ENCODE data around the gene SV2B.

SV2B gene

GRCh38 chr15:91291673-91292072 is 191.6 kb downstream of the SV2B start:
- Histone ChIP-seq H2BK120ac (ENCODE audit: insufficient read depth, low read length, poor library complexity) (no peak overlapping the region), H2AK5ac (ENCODE audit: low read length) (no peak overlapping the region), H3K27me3 (ENCODE audit: insufficient read depth, low read length) (no peaks in the 10 kb centered on the region), H3K4me3 (ENCODE audit: low read depth, low read length) (no peak overlapping the region), H4K8ac (ENCODE audit: low read depth, low read length) (no peak overlapping the region), H3K79me2 (ENCODE audit: control insufficient read depth, insufficient read depth, low read length, poor library complexity) (no peaks in the 10 kb centered on the region), H3K79me1 (ENCODE audit: low read length) (no peaks in the 10 kb centered on the region), H3K18ac (ENCODE audit: low read length) (no peak overlapping the region), H3K36me3 (ENCODE audit: control insufficient read depth in 1 of 2, insufficient read depth in 2 of 2, low read length in 2 of 2) (no peaks in the 10 kb centered on the region), H2BK12ac (ENCODE audit: low read length) (no peak overlapping the region), H3K27ac (ENCODE audit: low read depth, low read length) (no peak overlapping the region), H4K91ac (ENCODE audit: low read depth, low read length) (no peak overlapping the region), H2AFZ (ENCODE audit: insufficient read depth, low read length, poor library complexity) (no peak overlapping the region), H2BK5ac (ENCODE audit: low read depth, low read length, poor library complexity) (no peak overlapping the region), H3K23ac (ENCODE audit: low read length) (no peak overlapping the region), H3K14ac (ENCODE audit: low read length) (no peak overlapping the region), H3K9me3 (ENCODE audit: insufficient read depth, low read depth, low read length) (peaks cover 4% of the 10 kb centered on the region), H3K4ac (ENCODE audit: low read depth, low read length) (no peak overlapping the region), H3K4me1 (ENCODE audit: control insufficient read depth in 1 of 2, insufficient read depth in 2 of 2, low read length in 2 of 2) (no peaks in the 10 kb centered on the region), H3K4me2 (ENCODE audit: low read length) (no peak overlapping the region), H3K9ac (ENCODE audit: low read length) (no peak overlapping the region), H4K12ac (ENCODE audit: low read depth, low read length) (no peak overlapping the region)
- no CpG with 5 or more reads among the region's 3 CpGs for WGBS (ENCODE audit: extremely low coverage, insufficient coverage, insufficient read length)
- DNase-seq = peak in 1 of 2 donors; percentile 11

- Histone ChIP-seq H4K12ac (ENCODE audit: low read depth, low read length) (no peak overlapping the region), H3K4ac (ENCODE audit: low read depth, low read length) (no peak overlapping the region), H3K18ac (ENCODE audit: low read length) (no peak overlapping the region), H4K91ac (ENCODE audit: low read depth, low read length) (no peak overlapping the region), H4K8ac (ENCODE audit: low read depth, low read length) (no peak overlapping the region), H3K27ac (ENCODE audit: low read depth, low read length) (no peak overlapping the region), H2AFZ (ENCODE audit: insufficient read depth, low read length, poor library complexity) (no peak overlapping the region), H3K79me2 (ENCODE audit: control insufficient read depth, insufficient read depth, low read length, poor library complexity) (no peaks in the 10 kb centered on the region), H3K36me3 (ENCODE audit: control insufficient read depth in 1 of 2, insufficient read depth in 2 of 2, low read length in 2 of 2) (no peaks in the 10 kb centered on the region), H2BK5ac (ENCODE audit: low read depth, low read length, poor library complexity) (no peak overlapping the region), H2BK12ac (ENCODE audit: low read length) (no peak overlapping the region), H3K14ac (ENCODE audit: low read length) (no peak overlapping the region), H3K4me1 (ENCODE audit: control insufficient read depth in 1 of 2, insufficient read depth in 2 of 2, low read length in 2 of 2) (no peaks in the 10 kb centered on the region), H3K9me3 (ENCODE audit: insufficient read depth, low read depth, low read length) (peaks cover 4% of the 10 kb centered on the region), H3K9ac (ENCODE audit: low read length) (no peak overlapping the region), H3K79me1 (ENCODE audit: low read length) (no peaks in the 10 kb centered on the region), H2BK120ac (ENCODE audit: insufficient read depth, low read length, poor library complexity) (no peak overlapping the region), H3K4me3 (ENCODE audit: low read depth, low read length) (no peak overlapping the region), H2AK5ac (ENCODE audit: low read length) (no peak overlapping the region), H3K23ac (ENCODE audit: low read length) (no peak overlapping the region), H3K4me2 (ENCODE audit: low read length) (no peak overlapping the region), H3K27me3 (ENCODE audit: insufficient read depth, low read length) (no peaks in the 10 kb centered on the region)
- no CpG with 5 or more reads among the region's 1 CpG for WGBS (ENCODE audit: extremely low coverage, insufficient coverage, insufficient read length)
- no peak for DNase-seq
Measured at GRCh38 chr15:91294344-91294743, 194.3 kb downstream of the SV2B start.

- H3K27ac ChIP-seq (ENCODE audit: low read depth, low read length) = no peak overlapping the region
- no peaks in the 10 kb centered on the region for H3K4me1 ChIP-seq (ENCODE audit: control insufficient read depth in 1 of 2, insufficient read depth in 2 of 2, low read length in 2 of 2)
- no peaks in the 10 kb centered on the region for H3K27me3 ChIP-seq (ENCODE audit: insufficient read depth, low read length)
- no peak overlapping the region for H2BK120ac ChIP-seq (ENCODE audit: insufficient read depth, low read length, poor library complexity)
- H3K36me3 ChIP-seq (ENCODE audit: control insufficient read depth in 1 of 2, insufficient read depth in 2 of 2, low read length in 2 of 2) = no peaks in the 10 kb centered on the region
- no peak overlapping the region for H3K18ac ChIP-seq (ENCODE audit: low read length)
- DNase-seq = no peak
- no peak overlapping the region for H4K12ac ChIP-seq (ENCODE audit: low read depth, low read length)
- no peak overlapping the region for H3K14ac ChIP-seq (ENCODE audit: low read length)
- no peak overlapping the region for H3K4me2 ChIP-seq (ENCODE audit: low read length)
- H4K91ac ChIP-seq (ENCODE audit: low read depth, low read length) = no peak overlapping the region
- no peak overlapping the region for H3K23ac ChIP-seq (ENCODE audit: low read length)
- H3K79me2 ChIP-seq (ENCODE audit: control insufficient read depth, insufficient read depth, low read length, poor library complexity) = no peaks in the 10 kb centered on the region
- no peak overlapping the region for H3K9ac ChIP-seq (ENCODE audit: low read length)
- peaks cover 4% of the 10 kb centered on the region for H3K9me3 ChIP-seq (ENCODE audit: insufficient read depth, low read depth, low read length)
- no peak overlapping the region for H3K4me3 ChIP-seq (ENCODE audit: low read depth, low read length)
- H2BK5ac ChIP-seq (ENCODE audit: low read depth, low read length, poor library complexity) = no peak overlapping the region
- no peak overlapping the region for H2AFZ ChIP-seq (ENCODE audit: insufficient read depth, low read length, poor library complexity)
- H2BK12ac ChIP-seq (ENCODE audit: low read length) = no peak overlapping the region
- no peak overlapping the region for H4K8ac ChIP-seq (ENCODE audit: low read depth, low read length)
- H3K4ac ChIP-seq (ENCODE audit: low read depth, low read length) = no peak overlapping the region
- no peak overlapping the region for H2AK5ac ChIP-seq (ENCODE audit: low read length)
- no peaks in the 10 kb centered on the region for H3K79me1 ChIP-seq (ENCODE audit: low read length)
- no CpG with 5 or more reads among the region's 5 CpGs for WGBS (ENCODE audit: extremely low coverage, insufficient coverage, insufficient read length)
Measured at GRCh38 chr15:91294795-91295194, 194.7 kb downstream of the SV2B start.

- no peak overlapping the region for H3K23ac ChIP-seq (ENCODE audit: low read length)
- H2BK12ac ChIP-seq (ENCODE audit: low read length) = no peak overlapping the region
- H3K27ac ChIP-seq (ENCODE audit: low read depth, low read length) = no peak overlapping the region
- no peak overlapping the region for H3K4ac ChIP-seq (ENCODE audit: low read depth, low read length)
- no peak overlapping the region for H3K4me3 ChIP-seq (ENCODE audit: low read depth, low read length)
- H3K9ac ChIP-seq (ENCODE audit: low read length) = no peak overlapping the region
- no peak overlapping the region for H3K18ac ChIP-seq (ENCODE audit: low read length)
- WGBS (ENCODE audit: extremely low coverage, insufficient coverage, insufficient read length) = no CpG with 5 or more reads among the region's 6 CpGs
- no peaks in the 10 kb centered on the region for H3K79me1 ChIP-seq (ENCODE audit: low read length)
- no peak overlapping the region for H2AK5ac ChIP-seq (ENCODE audit: low read length)
- no peaks in the 10 kb centered on the region for H3K79me2 ChIP-seq (ENCODE audit: control insufficient read depth, insufficient read depth, low read length, poor library complexity)
- H3K14ac ChIP-seq (ENCODE audit: low read length) = no peak overlapping the region
- no peak for DNase-seq
- H4K91ac ChIP-seq (ENCODE audit: low read depth, low read length) = no peak overlapping the region
- H3K27me3 ChIP-seq (ENCODE audit: insufficient read depth, low read length) = no peaks in the 10 kb centered on the region
- H3K4me1 ChIP-seq (ENCODE audit: control insufficient read depth in 1 of 2, insufficient read depth in 2 of 2, low read length in 2 of 2) = no peaks in the 10 kb centered on the region
- H3K36me3 ChIP-seq (ENCODE audit: control insufficient read depth in 1 of 2, insufficient read depth in 2 of 2, low read length in 2 of 2) = no peaks in the 10 kb centered on the region
- no peak overlapping the region for H2BK120ac ChIP-seq (ENCODE audit: insufficient read depth, low read length, poor library complexity)
- H2BK5ac ChIP-seq (ENCODE audit: low read depth, low read length, poor library complexity) = no peak overlapping the region
- no peak overlapping the region for H2AFZ ChIP-seq (ENCODE audit: insufficient read depth, low read length, poor library complexity)
- H4K8ac ChIP-seq (ENCODE audit: low read depth, low read length) = no peak overlapping the region
- no peak overlapping the region for H4K12ac ChIP-seq (ENCODE audit: low read depth, low read length)
- peaks cover 4% of the 10 kb centered on the region for H3K9me3 ChIP-seq (ENCODE audit: insufficient read depth, low read depth, low read length)
- H3K4me2 ChIP-seq (ENCODE audit: low read length) = no peak overlapping the region
Measured at GRCh38 chr15:91298101-91298500, 198.0 kb downstream of the SV2B start.
